Mucosa of descending colon (tissue), 3 donors: ENCODE results near the gene PPP2R5B. TPM values are rescaled to one million over a fixed set of nuclear protein-coding genes. Genes with fewer than 3 reads are reported as not detected.
A peak's percentile ranks its signal among the peaks of the same experiment; 100 is the strongest.

Experiments used
- ATAC-seq: fragments of 200-7000 bp; cut with Tn5 transposase; one replicate; pipeline ENCODE4 v1.9.1; 2020; ENCODE audit warnings: mild to moderate bottlenecking, moderate library complexity
- DNase-seq, 3 donors: peaks; one replicate each; pipeline ENCODE4 v3.0.0-alpha.2; 2020
- H3K36me3 ChIP-seq: fragments of 200-600 bp; one replicate; pipeline ENCODE4 v1.8.0; 2021; ENCODE audit warnings: low read depth, mild to moderate bottlenecking
- H3K4me1 ChIP-seq: fragments of 200-600 bp; one replicate; pipeline ENCODE4 v1.8.0; 2021; ENCODE audit warnings: low read depth, mild to moderate bottlenecking
- H3K4me3 ChIP-seq: fragments of 200-600 bp; one replicate; pipeline ENCODE4 v1.8.0; 2021; ENCODE audit warnings: mild to moderate bottlenecking
- H3K9me3 ChIP-seq: fragments of 200-600 bp; one replicate; pipeline ENCODE4 v1.8.0; 2021; ENCODE audit warnings: mild to moderate bottlenecking
- CTCF ChIP-seq: fragments of 200-600 bp; IDR thresholded peaks from one replicate; pipeline ENCODE4 v1.8.0; 2022; ENCODE audit warnings: antibody characterized with exemption, mild to moderate bottlenecking
- intact Hi-C, 2 donors: fragments of 100-400 bp; cut with DNase I in 1 of 2; cut with micrococcal nuclease in 1 of 2; formaldehyde crosslinking; loops; one replicate each; pipeline versions ENCODE4 v1.11.0 to v1.11.1; 2022; cut with DNase I, micrococcal nuclease
- total RNA-seq, 3 donors: library from RNA; stranded (reverse); fragmentation: NEBNext Ultra II Directional in 2 of 3; extraction: Animal tissue kit (Norgen Biotek cat#: 25700) in 2 of 3; gene quantifications; one replicate each; pipeline versions ENCODE4 v1.2.1 to v1.2.4, GENCODE V29; 2021 to 2023
- donor health status: DM: no; HTN: no; CAD: no; lungs with moderate emphysema.
- donor health status: DM: no; HTN: no; CAD: no.
- donor health status: DM: no; HTN: yes; CAD: no.

The PPP2R5B gene
- total RNA-seq, 3 donors from 2014 or later = 23.0 to 39.7 (median 23.2) TPM

- Histone ChIP-seq H3K4me3 (no peak overlapping the region), H3K36me3 (peaks cover 7% of the 10 kb centered on the region)
- TF ChIP-seq CTCF = peak; percentile 83
Measured at GRCh38 chr11:64894070-64894811, 30.2 kb upstream of the PPP2R5B start.

GRCh38 chr11:64894812-64895452 lies 29.6 kb upstream of the PPP2R5B start:
- ATAC-seq (no peak), DNase-seq (peak; percentile 33 to 67 (median 56))
- intact Hi-C loops = loop anchor here (5.0 kb wide), 1 partner anchor 48 kb away; no protein-coding TSS in a partner anchor
- Histone ChIP-seq H3K4me1 (peaks cover 1% of the 10 kb centered on the region), H3K4me3 (no peak overlapping the region), H3K9me3 (no peaks in the 10 kb centered on the region), H3K36me3 (peaks cover 7% of the 10 kb centered on the region)
- no peak for TF ChIP-seq CTCF

More at GRCh38 chr11:64894070-64894811, 30.2 kb upstream of the PPP2R5B start:
- H3K4me1 ChIP-seq = peaks cover 8% of the 10 kb centered on the region
- no peaks in the 10 kb centered on the region for H3K9me3 ChIP-seq
- intact Hi-C loops = loop anchor here (5.0 kb wide), 1 partner anchor 47 kb away; no protein-coding TSS in a partner anchor
- ATAC-seq (peak; percentile 68), DNase-seq (peak; percentile 94 to 98 (median 96))

- DNase-seq (peak in 2 of 3 donors; percentile 6 to 49), ATAC-seq (no peak)
- TF ChIP-seq CTCF = no peak
- Histone ChIP-seq H3K4me3 (no peak overlapping the region), H3K36me3 (peaks cover 7% of the 10 kb centered on the region), H3K9me3 (no peaks in the 10 kb centered on the region), H3K4me1 (no peaks in the 10 kb centered on the region)
- intact Hi-C loops = no loop called here
Measured at GRCh38 chr11:64896448-64897022, 28.0 kb upstream of the PPP2R5B start.

GRCh38 chr11:64897381-64898075 lies 27.0 kb upstream of the PPP2R5B start:
- DNase-seq = peak in 1 of 3 donors; percentile 4
- TF ChIP-seq CTCF = no peak
- Histone ChIP-seq H3K4me3 (no peak overlapping the region), H3K36me3 (peaks cover 7% of the 10 kb centered on the region), H3K9me3 (no peaks in the 10 kb centered on the region), H3K4me1 (no peaks in the 10 kb centered on the region)
- intact Hi-C loops = no loop called here
- no peak for ATAC-seq

- no peak for DNase-seq
- H3K9me3 ChIP-seq = no peaks in the 10 kb centered on the region
- no peak overlapping the region for H3K4me3 ChIP-seq
- peaks cover 7% of the 10 kb centered on the region for H3K36me3 ChIP-seq
- no peak for ATAC-seq
- TF ChIP-seq CTCF = no peak
- intact Hi-C loops = no loop called here
- H3K4me1 ChIP-seq = no peaks in the 10 kb centered on the region
Measured at GRCh38 chr11:64898076-64898445, 26.4 kb upstream of the PPP2R5B start.
